GM21825 (cell line): ENCODE data around the gene CLIC3.
"Not testable (repeated sequence)": the region's sequence is repeated elsewhere in the genome, so short reads cannot be mapped to it uniquely, and the experiment has no call there.

Source experiments
- ATAC-seq: cut with Tn5 transposase; IDR thresholded peaks from one replicate; pipeline ENCODE4 v1.9.1; 2021; ENCODE audit warnings: mild to moderate bottlenecking, moderate library complexity; ENCODE audit not compliant: unreplicated experiment

The CLIC3 gene

DNA sequence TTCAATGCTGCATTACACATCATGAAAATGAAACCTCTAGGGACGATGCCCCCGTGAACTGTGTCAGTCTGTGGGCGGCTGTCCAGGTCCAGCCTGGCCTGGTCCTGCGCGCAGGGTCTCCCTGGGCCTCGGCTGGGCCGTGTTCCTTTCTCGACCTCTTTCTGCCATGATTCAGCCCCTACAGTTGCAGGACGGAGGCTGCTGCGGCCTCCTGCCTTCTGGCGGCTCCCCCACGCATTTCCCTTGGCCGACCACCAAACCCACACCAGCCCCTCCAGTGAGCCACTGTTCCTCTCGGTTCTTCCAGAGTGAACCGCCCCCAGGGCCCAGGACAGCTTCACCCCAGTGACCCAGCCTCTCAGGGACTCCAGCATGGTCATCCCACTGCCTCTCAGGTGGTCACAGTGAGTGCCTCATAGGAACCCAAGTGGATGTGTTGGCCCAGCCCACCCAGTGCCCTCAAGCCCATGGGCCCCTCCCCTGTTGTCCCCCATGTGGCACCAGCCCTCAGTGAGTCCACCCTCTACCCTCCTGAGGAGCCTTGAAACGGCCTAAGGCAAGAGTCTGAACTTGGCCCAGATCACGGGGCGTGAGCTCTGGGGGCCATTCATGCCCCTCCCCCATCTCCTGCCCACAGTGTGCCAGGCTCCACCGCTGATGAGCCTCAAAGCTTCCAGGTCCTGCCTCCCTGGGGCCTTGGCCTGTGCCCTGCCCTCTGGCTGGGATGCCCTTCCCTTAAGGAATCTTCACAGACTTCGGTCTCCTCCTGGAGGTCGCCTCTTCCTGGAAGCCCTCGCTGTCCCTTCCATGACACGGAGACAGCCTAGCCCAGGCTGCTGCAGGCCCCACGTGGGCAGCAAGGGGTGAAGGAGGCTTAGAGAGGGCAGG lies 10.0 kb upstream of the CLIC3 start:
- ATAC-seq = no peak

GRCh38 chr9:137004285-137004684 lies 7.9 kb upstream of the CLIC3 start:
- ATAC-seq = not testable (repeated sequence)

DNA sequence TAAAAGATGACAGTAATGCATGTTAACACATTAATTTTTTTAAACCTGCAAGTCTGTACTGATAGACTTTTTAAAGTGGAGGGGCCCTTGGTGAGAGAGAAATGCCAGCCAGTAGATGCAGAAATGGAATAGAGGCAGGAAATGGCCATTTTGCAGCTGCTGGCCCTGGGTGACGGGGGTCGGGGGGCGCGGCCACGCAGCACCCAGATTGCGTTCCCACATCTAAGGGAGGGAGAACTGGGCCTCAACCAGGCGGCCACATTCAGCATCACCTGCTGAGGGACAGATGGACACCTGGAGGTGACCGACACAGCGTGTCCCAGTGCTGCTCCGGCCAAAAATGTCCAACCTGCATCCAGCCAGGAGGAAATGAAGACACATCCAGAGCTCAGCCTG lies 6.3 kb upstream of the CLIC3 start:
- no peak for ATAC-seq

GRCh38 chr9:137001857-137002645 lies 5.7 kb upstream of the CLIC3 start:
- no peak for ATAC-seq

GRCh38 chr9:137000177-137000930 lies 4.0 kb upstream of the CLIC3 start:
- ATAC-seq = peak; percentile 60

GRCh38 chr9:136997830-136998234 lies 1.5 kb upstream of the CLIC3 start:
- ATAC-seq = no peak

DNA sequence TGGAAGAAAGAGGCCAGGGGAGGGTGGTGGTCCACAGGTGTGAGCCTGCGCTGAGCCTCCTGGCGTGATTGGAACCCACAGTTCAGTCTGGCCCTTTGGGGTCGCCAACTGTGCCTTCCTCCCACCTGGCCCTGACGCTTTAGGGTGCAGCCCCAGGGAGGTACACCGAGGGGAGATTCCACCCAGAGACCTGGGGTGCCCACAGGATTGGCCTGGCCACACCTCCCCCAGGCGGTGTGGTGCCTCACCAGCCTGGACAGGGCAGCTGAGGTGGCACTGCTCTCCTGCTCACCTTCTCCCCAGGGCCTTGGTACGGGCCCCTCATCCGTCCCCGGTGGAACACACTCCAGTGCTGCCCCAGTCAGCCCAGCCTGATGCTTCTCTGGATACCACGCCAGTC lies 1.0 kb upstream of the CLIC3 start:
- no peak for ATAC-seq

DNA sequence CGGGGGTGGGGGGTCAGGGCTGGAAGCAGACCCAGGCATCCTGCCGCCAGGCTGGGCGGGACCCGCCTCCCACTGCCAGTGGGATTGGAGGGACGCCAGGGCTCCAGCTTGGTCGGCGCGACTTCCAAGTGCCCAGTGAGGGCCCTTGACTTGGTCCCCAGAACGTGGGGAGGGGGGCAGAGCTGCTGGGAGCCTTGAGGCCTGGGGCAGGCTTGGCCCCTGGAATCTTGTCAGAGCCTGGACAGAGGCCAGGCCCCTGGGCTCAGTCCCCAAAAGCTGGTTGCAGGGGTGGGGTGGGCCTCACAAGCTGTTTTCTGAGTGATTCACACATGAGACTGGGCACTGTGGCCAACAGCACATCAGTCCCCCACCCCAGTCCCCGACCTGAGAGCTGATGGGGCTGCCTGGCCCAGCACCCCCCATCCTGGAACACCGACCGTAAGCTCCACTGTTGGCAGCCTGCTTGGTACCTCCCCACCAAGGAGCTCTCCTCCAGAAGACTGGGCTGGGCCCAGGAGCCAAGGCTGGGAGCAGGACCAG lies 526 bp downstream of the CLIC3 start:
- no peak for ATAC-seq

DNA sequence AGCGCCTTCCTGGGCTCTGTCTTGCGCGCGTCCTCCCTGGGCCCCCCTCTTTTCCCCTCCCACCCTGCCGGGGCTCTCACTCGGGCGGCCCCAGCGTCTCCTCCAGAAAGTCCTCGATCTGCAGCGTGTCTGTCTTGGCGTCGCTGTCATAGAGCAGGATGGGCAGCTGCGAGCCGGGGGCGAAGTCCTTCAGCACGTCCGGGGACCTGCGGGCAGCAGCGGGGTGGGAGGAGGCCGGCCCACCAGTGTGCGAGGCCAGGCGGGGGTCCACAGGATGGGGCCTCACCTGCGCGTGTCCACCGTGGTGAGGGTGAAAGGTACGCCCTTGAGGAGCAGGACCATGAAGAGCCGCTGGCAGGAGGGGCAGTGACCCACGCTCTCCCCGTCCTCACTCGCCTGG lies 1.0 kb downstream of the CLIC3 start:
- no peak for ATAC-seq

DNA sequence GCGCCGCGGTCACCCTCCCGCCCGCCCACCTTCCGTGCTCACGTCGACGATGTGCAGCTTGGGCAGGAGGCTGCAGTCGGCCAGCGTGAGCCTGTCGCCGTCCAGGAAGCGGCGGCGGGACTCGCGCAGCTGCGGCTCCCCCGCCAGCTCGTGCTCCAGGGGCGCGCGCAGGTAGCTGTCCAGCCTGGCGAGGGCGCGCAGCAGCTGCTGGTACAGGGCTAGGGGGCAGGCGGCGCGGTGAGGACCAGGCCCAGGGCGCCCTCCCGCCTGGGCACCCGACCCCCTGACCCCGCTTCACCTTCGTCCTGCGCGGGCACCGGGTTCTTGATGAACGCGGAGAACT lies 1.5 kb downstream of the CLIC3 start:
- ATAC-seq = no peak

GRCh38 chr9:136994180-136994887 lies 2.0 kb downstream of the CLIC3 start:
- ATAC-seq = no peak

- no peak for ATAC-seq
Observed at GRCh38 chr9:136992819-136993369, 3.5 kb downstream of the CLIC3 start.

- peak; percentile 85 for ATAC-seq
Observed at GRCh38 chr9:136991993-136992818, 4.2 kb downstream of the CLIC3 start, which contains the start of gene PAXX. PAXX (plus strand) TSS chr9:136992422; CDS start chr9:136992444, 22 bp downstream.

DNA sequence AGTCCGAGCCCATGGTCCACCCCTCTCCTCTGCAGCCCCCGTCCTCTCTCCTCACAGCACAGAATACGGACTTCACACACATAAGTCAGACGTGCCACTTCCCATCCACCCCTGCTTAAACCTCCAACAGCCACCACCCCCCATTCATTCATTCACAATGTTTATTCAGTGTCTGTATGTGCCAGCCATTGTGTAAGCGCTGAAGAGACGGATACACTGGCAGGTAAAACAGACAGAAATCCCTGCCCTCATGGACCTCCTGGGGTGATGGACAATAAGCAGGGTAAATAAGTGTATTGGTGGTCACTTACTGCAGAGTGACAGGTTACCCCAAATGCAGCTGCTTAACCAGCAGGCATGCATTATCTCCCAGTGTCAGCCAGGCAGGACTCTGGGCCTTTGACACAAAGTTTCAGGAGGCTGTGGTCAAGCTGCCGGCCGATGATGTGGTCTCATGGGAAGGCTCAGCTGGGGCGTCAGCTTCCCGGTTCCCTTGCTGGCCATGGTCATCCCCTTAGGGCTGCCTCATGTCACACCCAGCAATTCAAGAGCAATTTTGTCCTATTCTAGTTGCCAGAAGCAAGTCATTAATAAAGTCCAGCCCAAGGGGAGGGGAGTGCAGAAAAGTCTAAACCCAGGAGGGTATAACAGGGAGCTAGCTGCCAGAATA lies 6.0 kb downstream of the CLIC3 start:
- no peak for ATAC-seq

- ATAC-seq = no peak
Observed at GRCh38 chr9:136988872-136989271, 7.5 kb downstream of the CLIC3 start.

- no peak for ATAC-seq
Observed at GRCh38 chr9:136985853-136986252, 10.5 kb downstream of the CLIC3 start.

DNA sequence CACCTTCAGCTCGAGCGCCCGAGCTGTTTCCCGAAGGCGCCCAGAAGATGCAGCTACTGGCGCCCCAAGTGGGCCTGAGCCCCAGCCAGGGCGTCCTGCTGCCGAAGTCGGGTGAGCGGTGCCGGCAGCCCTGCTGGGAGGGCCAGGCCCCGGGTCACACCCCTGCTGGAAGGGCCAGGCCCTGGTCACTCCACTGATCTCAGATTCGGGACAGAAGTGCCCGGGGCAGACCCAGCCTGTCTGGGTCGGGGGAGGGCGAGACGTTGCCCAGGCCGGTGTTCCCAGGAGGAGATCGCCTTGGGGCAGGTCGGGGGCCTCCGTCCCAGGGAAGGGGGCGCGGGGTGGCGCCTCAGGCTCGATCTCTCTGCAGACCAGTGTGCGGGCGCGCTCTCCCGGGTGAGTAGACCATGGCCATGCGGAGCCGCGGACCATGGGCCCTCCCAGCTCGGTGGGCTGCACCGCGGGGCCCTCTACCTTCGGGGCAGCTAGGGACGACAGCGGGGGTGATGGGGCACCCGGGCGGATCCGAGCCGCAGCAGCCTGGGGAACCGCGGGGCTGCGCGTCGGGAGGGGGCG lies 11.3 kb downstream of the CLIC3 start:
- ATAC-seq = no peak

GRCh38 chr9:136984464-136985026 lies 11.8 kb downstream of the CLIC3 start:
- ATAC-seq = no peak
